GM21390 (cell line): ENCODE measurements around the gene MRTFA.
"Not testable (repeated sequence)": the region's sequence is repeated elsewhere in the genome, so short reads cannot be mapped to it uniquely, and the experiment has no call there.

Source experiments
- ATAC-seq: cut with Tn5 transposase; IDR thresholded peaks from one replicate; pipeline ENCODE4 v1.9.1; 2021; ENCODE audit not compliant: unreplicated experiment

The MRTFA gene

GRCh38 chr22:40636380-40637182, at the start of gene MRTFA:
Gene MRTFA (minus strand): TSS chr22:40636719.
- peak; percentile 86 for ATAC-seq

GRCh38 chr22:40685406-40685805, 48.9 kb upstream of the MRTFA start:
- no peak for ATAC-seq

DNA sequence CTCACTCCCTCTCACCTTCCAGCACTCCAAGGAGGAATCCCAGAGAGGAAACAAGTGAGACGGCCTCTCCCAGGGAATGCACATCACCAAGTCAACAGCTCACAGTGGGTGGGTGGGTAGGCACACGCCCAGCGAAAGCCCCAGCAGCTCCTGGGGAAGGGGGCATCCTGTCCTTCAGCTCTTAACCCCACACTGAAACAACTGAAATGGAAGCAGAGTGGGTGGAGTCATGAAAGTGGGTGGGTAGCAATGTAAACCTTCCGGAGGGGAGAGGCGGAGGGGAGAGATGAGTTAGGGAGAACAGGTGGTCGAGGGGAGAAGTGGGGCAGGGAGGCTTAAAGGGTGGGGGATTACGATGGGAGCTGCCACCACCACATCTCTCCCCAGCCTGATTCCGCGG, 48.2 kb upstream of the MRTFA start:
- no peak for ATAC-seq

GRCh38 chr22:40681451-40681850, 44.9 kb upstream of the MRTFA start:
- ATAC-seq = no peak

DNA sequence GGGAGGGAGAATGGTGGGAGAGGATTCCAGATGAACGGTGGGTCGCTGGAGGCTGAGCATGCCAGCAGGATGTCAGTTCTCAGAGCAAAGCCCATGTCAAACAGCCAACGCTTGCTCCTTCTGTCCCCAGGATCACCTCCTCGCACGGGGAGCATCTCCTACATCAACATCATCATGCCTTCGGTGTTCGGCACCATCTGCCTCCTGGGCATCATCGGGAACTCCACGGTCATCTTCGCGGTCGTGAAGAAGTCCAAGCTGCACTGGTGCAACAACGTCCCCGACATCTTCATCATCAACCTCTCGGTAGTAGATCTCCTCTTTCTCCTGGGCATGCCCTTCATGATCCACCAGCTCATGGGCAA, 44.3 kb upstream of the MRTFA start:
- ATAC-seq = no peak

GRCh38 chr22:40679964-40680818, 43.7 kb upstream of the MRTFA start:
- ATAC-seq = no peak

- no peak for ATAC-seq
Measured at GRCh38 chr22:40679249-40679963, 42.9 kb upstream of the MRTFA start, which contains the start of gene MCHR1. Gene MCHR1 (plus strand): TSS chr22:40679484. CDS start chr22:40679653, 169 bp downstream.

DNA sequence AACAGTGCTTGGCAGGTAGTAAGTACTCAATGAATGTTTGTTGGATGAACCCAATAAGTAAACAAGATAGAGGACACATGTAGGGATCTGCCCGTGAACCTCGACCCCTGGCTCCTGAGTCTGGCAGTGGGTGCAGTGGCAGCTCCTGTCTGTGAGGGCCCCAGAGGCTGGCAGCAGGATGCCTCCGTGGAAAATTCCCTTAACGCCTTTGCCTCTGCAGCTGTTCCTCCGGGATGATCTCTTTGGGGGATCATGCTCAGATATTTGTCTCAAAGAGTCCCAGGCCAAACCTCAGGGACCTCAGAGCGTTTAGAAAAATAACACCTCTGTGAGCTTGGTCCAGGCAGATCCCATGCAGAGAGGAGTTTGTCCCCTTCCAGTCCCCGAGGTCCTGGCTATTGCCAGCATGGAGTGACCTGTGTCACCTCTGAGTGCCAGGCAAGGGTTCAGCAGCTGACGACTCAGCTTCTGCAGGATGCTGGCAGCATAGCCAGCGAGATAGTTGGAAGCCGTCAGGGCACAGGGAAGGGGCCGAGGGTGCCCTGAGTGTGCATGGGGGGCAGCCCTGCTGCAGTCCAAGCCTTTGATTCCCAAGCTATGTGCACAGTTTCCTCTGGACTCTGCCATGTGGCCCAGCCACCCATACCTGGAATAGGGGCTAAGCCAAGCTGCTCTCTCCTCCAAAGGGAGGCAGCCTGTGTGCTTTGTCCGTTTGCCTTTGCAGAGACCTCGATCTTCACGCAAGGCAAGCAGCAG, 42.2 kb upstream of the MRTFA start:
- no peak for ATAC-seq

DNA sequence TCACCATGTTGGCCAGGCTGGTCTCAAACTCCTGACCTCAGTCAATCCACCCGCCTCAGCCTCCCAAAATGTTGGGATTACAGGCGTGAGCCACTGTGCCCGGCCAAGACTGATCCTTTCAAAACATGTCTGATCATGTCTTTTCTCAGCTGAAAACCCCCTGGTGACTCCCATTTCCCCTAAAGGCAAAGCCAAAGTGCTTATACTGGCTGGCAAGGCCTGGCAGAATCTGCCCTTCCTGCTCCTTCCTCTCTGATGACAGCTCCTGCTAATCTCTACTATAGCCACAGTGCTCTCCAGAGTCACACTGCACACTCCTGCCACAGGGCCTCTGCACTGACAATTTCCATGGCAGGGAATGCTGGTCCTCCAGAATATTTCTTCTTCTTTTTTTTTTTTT, 40.1 kb upstream of the MRTFA start:
- no peak for ATAC-seq

DNA sequence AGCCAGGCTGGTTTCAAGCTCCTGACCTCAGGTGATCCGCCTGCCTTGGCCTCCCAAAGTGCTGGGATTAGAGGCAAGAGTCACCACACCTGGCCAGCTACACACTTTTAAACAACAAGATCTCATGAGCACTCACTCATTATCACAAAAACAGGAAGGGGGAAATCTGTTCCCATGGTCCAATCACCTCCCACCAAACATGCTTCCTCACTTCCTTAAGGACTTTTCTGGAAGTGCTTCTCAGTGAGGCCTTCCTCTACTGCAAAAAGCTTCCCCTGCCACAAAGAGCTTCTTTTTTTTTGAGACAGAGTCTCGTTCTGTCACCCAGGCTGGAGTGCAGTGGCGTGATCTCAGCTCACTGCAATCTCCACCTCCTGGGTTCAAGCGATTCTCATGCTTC, 39.6 kb upstream of the MRTFA start:
- ATAC-seq = not testable (repeated sequence)

GRCh38 chr22:40674274-40674673, 37.8 kb upstream of the MRTFA start:
- ATAC-seq = no peak

- no peak for ATAC-seq
Measured at GRCh38 chr22:40673017-40673416, 36.5 kb upstream of the MRTFA start.

- no peak for ATAC-seq
Measured at GRCh38 chr22:40671796-40672360, 35.4 kb upstream of the MRTFA start.

GRCh38 chr22:40671369-40671768, 34.9 kb upstream of the MRTFA start:
- no peak for ATAC-seq

DNA sequence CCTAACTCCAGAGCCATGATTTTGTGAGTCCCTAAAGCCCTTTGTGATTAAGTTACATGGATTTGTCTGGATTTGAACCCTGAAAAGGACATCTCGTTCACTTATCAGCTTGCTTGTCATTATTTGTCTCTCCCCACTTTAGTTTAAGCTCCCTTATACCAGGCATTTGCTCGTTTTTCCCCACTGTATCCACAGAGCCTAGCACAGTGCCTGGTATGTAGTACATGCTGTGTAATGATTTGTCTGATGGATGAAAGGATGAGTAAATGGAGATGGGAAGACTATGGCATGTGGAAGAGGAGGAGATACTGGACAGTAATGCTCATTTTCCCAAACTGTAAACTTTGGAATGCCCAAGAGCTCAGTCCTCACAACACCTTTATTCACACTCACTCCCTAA, 33.5 kb upstream of the MRTFA start:
- no peak for ATAC-seq

- ATAC-seq = no peak
Measured at GRCh38 chr22:40668611-40669411, 32.3 kb upstream of the MRTFA start.

DNA sequence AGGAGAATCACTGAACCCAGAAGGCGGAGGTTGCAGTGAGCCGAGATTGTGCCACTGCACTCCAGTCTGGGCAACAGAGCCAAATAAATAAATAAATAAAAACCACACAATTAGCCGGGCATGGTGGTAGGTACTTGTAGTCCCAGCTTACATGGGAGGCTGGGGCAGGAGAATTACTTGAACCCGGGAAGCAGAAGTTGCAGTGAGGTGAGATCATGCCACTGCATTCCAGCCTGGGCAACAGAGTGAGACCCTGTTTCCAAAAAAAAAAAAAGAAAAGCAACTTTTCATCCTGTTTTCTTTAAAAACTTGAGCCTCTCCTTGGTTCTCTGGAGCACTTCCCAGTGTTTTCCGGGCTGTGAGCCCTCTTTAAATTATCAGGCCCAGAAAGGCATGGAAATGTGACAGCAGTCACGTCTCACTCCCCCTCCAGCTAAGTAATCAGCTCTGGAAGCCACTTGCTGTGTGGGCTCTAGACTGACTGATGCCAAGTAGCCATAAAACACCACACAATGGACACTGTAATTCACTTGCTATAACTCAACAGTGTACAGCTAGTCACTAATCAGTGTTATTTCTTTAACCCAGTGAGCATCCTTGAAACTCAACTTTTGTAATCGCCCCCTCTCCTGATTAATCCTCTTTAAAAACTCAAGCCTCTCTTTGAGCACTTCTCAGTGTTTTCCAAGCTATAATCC, 29.8 kb upstream of the MRTFA start:
- no peak for ATAC-seq

DNA sequence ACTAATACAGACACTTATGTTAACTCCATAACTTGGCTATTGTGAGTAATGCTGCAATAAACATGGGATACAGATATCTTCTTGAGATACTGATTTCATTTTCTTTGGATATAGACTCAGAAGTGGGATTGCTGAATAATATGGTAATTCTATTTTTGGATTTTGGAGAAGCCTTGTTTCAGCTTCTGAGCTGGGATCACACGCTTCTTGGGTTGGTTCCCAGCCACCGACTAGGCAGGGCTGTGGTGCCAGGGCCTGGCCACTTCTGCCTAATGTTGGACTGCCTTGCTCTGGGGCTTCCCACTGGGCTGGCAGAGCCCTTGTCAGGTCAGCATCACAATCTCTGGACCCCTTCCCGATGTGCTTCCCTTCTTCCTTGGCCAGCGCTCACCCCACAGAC, 28.8 kb upstream of the MRTFA start:
- no peak for ATAC-seq

- no peak for ATAC-seq
Measured at GRCh38 chr22:40661671-40662070, 25.2 kb upstream of the MRTFA start.
